NCI-H2227 (cell line): ENCODE results near the gene LATS2.

ENCODE experiments used
- DNase-seq: peaks from one replicate; lab custom pipeline; 2025; ENCODE audit not compliant: unreplicated experiment; lab: John Stamatoyannopoulos, UW

The LATS2 gene

DNA sequence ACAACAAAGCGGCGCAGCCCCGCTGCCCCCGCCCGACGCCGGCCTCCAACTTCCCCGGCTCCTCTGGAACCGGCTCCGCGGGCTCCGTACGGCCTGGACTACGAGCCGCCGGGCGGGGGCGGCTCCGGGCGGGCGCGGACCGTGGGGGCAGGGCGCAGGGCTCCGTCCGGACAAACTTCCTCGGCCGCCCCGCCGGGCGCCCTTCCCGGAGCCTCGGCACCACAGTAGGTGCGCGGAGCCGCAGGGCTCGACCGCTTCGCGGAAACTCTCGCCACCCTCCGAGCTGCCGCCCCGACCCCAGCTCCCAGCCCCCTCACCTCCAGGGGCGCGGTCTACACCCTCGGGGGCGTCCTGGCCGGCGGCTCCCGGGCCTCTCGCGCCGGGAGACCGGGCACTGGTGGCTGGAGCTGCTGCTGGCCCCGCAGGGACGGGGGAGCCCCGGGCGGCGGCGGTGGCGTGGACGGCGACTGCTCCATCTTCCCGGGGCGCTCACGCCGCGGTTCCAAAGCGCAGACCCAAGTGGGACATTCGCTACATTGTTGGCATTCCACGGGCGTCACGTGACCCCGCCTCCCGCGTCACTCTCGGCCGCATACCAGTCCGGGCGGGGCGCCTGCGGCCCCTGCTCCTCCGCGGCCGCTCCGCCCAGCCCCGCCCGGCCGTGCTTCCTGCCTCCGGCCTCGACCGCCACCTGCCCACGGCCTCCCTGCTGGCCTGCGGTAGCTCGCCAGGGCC lies at the start of gene LATS2:
Gene LATS2 (minus strand): TSS at position 558 of the 735 bp plus-strand sequence. CDS start 15,560 bp downstream, outside the sequence.
- peak; percentile 74 for DNase-seq

DNA sequence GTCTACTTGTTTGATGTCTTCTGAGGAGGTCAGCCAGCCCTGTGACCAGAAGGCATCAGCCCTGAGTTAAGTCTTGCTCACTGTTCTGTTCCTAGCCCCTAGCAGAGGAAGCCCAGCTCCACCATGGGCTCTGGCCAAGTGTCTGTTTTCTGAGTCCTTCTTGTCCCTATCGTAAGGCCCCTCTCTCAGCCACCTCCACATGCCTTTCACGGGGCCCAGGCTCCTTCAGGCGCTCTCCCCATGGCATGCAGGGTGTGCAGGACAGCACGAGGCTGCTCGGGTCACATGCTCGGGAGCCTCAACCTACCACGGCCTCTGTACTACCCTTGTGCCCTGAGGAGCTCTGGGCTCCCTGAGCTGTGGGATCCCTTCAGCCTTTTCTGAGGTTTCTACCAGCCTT lies 47.8 kb upstream of the LATS2 start:
- DNase-seq, result no peak

- DNase-seq, result no peak
These were observed 44.7 kb upstream of the LATS2 start for GRCh38 chr13:21106089-21106488.

GRCh38 chr13:21104199-21105019 lies 43.0 kb upstream of the LATS2 start:
- DNase-seq, result no peak

DNA sequence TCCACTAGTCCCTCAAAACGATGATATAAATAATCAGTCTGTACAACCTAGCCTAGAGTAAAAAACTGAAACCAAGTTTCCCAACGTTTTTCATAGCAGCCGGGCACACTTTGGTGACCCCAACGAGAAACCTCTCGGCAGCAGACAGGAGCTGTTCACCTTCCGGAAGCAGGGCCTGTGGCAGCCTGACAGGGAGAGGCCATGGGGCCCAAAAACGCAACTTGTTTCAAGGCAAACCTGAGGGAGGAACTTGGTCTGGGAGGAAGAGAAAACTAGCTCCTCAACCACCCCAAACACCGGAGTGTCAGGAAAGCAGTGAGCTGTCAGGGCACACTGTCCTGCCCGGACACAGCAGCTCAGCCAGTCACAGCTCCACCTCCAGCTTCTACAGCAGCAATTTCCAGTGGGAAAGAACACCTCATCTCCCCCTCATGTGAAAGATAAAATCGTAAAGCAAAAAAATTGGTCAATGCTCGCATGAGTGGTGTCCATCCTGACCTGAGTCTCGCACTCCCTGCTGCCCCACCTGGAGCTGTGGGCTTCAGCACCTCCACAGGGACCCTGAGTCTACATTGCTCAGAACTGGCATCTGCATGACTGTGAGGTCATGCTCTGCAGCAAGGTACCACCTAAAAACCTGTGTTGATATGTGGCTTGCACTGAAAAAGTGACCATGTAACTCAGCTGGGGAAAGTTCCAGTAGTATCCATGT lies 40.6 kb upstream of the LATS2 start:
- DNase-seq, result no peak

- no peak for DNase-seq
These were observed 39.8 kb upstream of the LATS2 start for GRCh38 chr13:21100994-21101757.

DNA sequence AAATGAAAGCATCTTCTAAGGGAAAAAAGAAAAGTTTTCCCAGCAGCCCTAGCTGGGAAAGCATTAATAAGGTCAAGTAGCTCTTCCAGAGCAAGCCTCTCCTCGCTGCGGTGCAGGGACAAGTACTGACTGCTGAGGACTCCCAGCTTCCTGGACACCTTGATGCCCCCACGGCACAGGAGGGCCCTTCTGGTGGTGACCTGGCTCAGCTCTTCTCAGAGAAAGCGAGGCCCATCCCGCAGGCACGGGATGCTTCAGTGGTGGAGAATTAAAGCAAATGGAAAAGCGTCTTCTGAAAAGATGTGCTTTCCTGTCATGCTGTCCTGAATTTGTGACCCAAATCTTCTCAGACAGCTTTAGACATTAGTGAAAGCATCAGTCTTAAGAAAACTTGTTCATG lies 38.8 kb upstream of the LATS2 start:
- no peak for DNase-seq

DNA sequence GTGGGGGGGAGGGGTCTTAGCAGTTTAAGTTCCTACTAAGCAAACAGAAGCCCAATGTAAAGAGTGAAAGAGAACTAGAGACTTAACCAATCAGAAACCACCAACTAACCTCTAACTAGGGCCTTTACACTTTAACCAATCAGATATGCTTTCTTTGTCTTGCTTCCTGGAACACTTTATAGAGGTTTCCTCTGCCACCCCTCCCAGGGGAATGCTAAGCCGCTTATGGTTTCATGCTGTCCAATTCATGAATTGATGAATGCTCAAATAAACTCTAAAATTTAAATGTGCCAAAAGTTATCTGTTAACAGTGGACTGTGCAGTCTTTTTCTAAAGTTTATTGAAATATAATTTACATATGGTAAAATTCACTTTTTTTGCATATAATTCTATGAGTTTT lies 33.9 kb upstream of the LATS2 start:
- DNase-seq, result no peak

- DNase-seq, result no peak
These were observed 28.4 kb upstream of the LATS2 start for GRCh38 chr13:21089830-21090229.

DNA sequence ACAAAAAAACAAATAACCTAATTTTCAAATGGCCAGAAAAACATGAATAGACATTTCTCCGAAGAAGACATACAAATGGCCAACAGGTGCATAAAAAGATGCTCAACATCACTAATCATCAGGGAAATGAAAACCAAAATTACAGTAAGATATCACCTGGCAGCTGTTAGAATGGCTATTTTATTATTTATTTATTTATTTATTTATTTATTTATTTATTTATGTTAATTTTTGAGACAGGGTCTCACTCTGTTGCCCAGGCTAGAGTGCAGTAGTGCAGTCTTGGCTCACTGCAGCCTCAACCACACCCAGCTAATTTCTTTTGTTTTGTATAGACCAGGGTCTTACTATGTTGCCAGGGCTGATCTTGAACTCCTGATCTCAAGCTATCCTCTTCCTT lies 27.1 kb upstream of the LATS2 start:
- DNase-seq, result no peak

GRCh38 chr13:21086929-21087328 lies 25.5 kb upstream of the LATS2 start:
- DNase-seq, result no peak

- no peak for DNase-seq
These were observed 20.5 kb upstream of the LATS2 start for GRCh38 chr13:21081926-21082325.

DNA sequence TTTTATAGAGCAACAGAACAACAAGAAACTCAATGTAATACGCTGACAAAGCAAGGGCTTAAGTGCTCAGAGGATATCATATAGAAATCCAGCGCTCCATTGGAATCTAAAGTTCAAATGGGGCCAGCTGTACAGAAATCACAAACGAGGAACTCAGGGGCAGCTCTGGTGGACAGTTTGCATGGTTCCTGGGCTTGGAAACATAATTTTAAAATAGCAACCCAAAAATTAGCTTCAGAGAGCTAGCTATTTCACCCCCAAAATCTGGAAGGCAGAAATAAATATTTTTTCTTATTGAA lies 19.2 kb upstream of the LATS2 start:
- peak; percentile 48 for DNase-seq

DNA sequence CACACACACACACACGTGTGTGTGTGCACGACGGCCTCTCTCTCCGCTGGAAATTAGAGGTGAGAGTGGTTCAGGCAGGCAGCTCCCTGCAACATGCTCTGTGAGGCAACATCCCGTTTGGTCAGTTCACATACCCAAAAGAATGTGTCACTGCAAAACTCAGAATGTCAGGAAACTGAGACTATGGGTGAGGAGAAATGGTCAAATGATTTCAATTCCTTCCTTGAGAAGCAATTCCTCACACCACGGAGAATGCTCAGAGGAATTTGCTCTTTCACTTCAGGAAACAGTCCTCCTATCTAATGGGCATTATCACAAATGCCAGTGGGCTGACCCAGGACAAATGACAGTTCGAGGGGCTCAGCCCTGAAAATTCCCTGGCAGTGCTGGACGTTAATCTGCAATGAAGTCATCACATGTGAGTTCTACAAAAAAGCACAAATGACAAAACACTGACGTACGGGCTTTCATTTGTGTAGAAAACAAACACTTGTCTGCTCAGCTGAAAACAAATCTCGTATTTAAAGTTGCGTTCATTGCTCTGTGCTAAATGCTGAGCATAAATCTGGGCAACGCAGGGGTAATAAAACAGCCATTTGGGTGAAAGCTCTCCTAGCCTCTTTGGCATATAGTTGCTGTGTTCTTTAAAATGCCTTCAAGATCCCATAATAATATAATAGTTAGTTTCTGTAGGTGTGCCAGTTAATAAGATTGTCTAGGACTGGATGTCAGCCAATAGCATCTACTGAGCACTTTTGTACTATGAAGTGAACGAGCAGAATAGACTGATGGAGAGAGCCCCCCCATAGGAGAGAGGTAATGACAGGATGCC lies 18.6 kb upstream of the LATS2 start:
- DNase-seq, result peak; percentile 43

GRCh38 chr13:21079221-21079620 lies 17.8 kb upstream of the LATS2 start:
- DNase-seq, result no peak

- no peak for DNase-seq
These were observed 17.1 kb upstream of the LATS2 start for GRCh38 chr13:21078501-21078900.

- no peak for DNase-seq
These were observed 16.5 kb upstream of the LATS2 start for GRCh38 chr13:21077788-21078353.

GRCh38 chr13:21077076-21077787 lies 15.8 kb upstream of the LATS2 start:
- DNase-seq, result no peak

- DNase-seq, result no peak
These were observed 14.9 kb upstream of the LATS2 start for GRCh38 chr13:21076253-21076652.
